ENCODE data around the gene UBN1. TPM values are rescaled to one million over a fixed set of nuclear protein-coding genes. Genes with fewer than 3 reads are reported as not detected.

The UBN1 gene
- 10 to 100 TPM; 26.6 to 29.9 TPM for total RNA-seq

GRCh38 chr16:4846901-4847773 lies at the start of gene UBN1, which contains the start of gene GLYR1:
UBN1 (plus strand) TSS chr16:4847481; CDS start chr16:4852918, 5,437 bp downstream.
GLYR1 (minus strand) TSS chr16:4847288; CDS start chr16:4847265, 23 bp downstream.

GRCh38 chr16:4801962-4802658 lies 45.2 kb upstream of the UBN1 start, which contains the start of gene ROGDI:
ROGDI (minus strand) TSS chr16:4802633; CDS start chr16:4802571, 62 bp downstream.

Other genes starting within 250 kb of the UBN1 start
- 10 to 100 TPM in 1 of 2 donors, 1 to 10 TPM in 1; 6.5 to 13.0 TPM for gene UBALD1, start 232.6 kb upstream of the UBN1 start, total RNA-seq
- 10 to 100 TPM; 49.0 to 76.4 TPM for gene MGRN1, start 222.7 kb upstream of the UBN1 start, total RNA-seq
- gene NUDT16L1, start 153.9 kb upstream of the UBN1 start, total RNA-seq, result 10 to 100 TPM; 21.3 TPM
- 10 to 100 TPM; 12.7 to 14.5 TPM for gene ANKS3, start 113.2 kb upstream of the UBN1 start, total RNA-seq
- under 1 TPM; under 0.01 to 0.33 TPM for gene DNAAF8, start 112.9 kb upstream of the UBN1 start, total RNA-seq
- 10 to 100 TPM; 11.3 to 11.4 TPM for gene ZNF500, start 80.3 kb upstream of the UBN1 start, total RNA-seq
- gene SEPTIN12, start 59.1 kb upstream of the UBN1 start, total RNA-seq, result not detected
- not detected for gene SMIM22, start 52.1 kb upstream of the UBN1 start, total RNA-seq
- 10 to 100 TPM; 12.7 to 17.3 TPM for gene ROGDI, start 44.8 kb upstream of the UBN1 start, total RNA-seq
- 10 to 100 TPM; 39.6 to 48.6 TPM for gene GLYR1, start 193 bp upstream of the UBN1 start, total RNA-seq
- under 1 TPM; under 0.01 to 0.33 TPM for gene PPL, start 89.7 kb downstream of the UBN1 start, total RNA-seq
- under 1 TPM in 1 of 2 donors, not detected in 1; 0.34 TPM for gene SEC14L5, start 110.8 kb downstream of the UBN1 start, total RNA-seq
- gene NAGPA, start 186.5 kb downstream of the UBN1 start, total RNA-seq, result 10 to 100 TPM; 23.3 to 35.8 TPM
- gene C16orf89, start 218.5 kb downstream of the UBN1 start, total RNA-seq, result not detected
- 10 to 100 TPM; 45.3 to 47.1 TPM for gene ALG1, start 224.4 kb downstream of the UBN1 start, total RNA-seq

All from melanocyte of skin (primary cell).